Body of pancreas (tissue), 4 donors: ENCODE measurements around the gene OSBP2. TPM values are rescaled to one million over a fixed set of nuclear protein-coding genes. Genes with fewer than 3 reads are reported as not detected.

ENCODE experiments used
- ATAC-seq: fragments of 150-250 bp; one replicate; pipeline ENCODE4 v1.9.1; 2016
- DNase-seq, 4 donors: peaks; one replicate each; pipeline ENCODE4 v3.0.0-alpha.2; 2019
- H3K27ac ChIP-seq, 4 donors: fragments of 200-600 bp; sonication (generic); 1 replicate in 3 of 4; 2 replicates in 1 of 4; pipeline versions ENCODE4 v1.5.1 to v1.6.1; 2016 to 2019; ENCODE audit warnings: mild to moderate bottlenecking in 1 of 4, mixed read lengths in 1 of 4, moderate library complexity in 1 of 4
- H3K27me3 ChIP-seq, 2 donors: fragments of 200-600 bp; sonication (generic); one replicate each; pipeline ENCODE4 v1.6.0; 2016; ENCODE audit warnings: mild to moderate bottlenecking in 1 of 2
- H3K36me3 ChIP-seq, 2 donors: fragments of 200-600 bp; sonication (generic); replicated peaks in 1 of 2; 2 replicates each; pipeline ENCODE4 v1.5.1; 2016; ENCODE audit warnings: low read depth in 2 of 2; ENCODE audit not compliant: insufficient read depth in 1 of 2
- H3K4me1 ChIP-seq: fragments of 200-600 bp; sonication (generic); one replicate; pipeline ENCODE4 v1.6.0; 2016
- H3K4me3 ChIP-seq, 2 donors: fragments of 200-600 bp; sonication (generic); 1 replicate in 1 of 2; 2 replicates in 1 of 2; pipeline ENCODE4 v1.5.1; 2016 to 2019
- H3K9me3 ChIP-seq, 3 donors: fragments of 200-600 bp; sonication (generic); 1 replicate in 2 of 3; 2 replicates in 1 of 3; pipeline ENCODE4 v1.5.1; 2016
- POLR2A ChIP-seq, 3 donors: fragments of 450-650 bp; IDR thresholded peaks; one replicate each; pipeline ENCODE4 v1.6.1; 2016; ENCODE audit warnings: antibody characterized with exemption in 3 of 3, mild to moderate bottlenecking in 2 of 3
- WGBS, 2 donors: methylation state at CpG; one replicate each; pipeline ENCODE4 v1.1.5; 2017; 5-methylcytosine and 5-hydroxymethylcytosine counted together
- intact Hi-C: fragments of 100-400 bp; cut with DNase I; formaldehyde crosslinking; loops from one replicate; pipeline ENCODE4 v1.15.1; 2023
- total RNA-seq, 2 donors: library from RNA; depleted of rRNA; stranded (reverse); fragments of >200 nt; gene quantifications; one replicate each; pipeline ENCODE4 v1.1.0, GENCODE V29; 2016
- TF ChIP-seq, protein P1 (sequence below), 7 experiments: fragments of 450-650 bp in 4 of 7; fragments of 200-600 bp in 3 of 7; sonication (generic) in 3 of 7; IDR thresholded peaks; one replicate each; pipeline ENCODE4 v1.5.1; 2016 to 2019; ENCODE audit warnings: antibody characterized with exemption in 7 of 7

The OSBP2 gene
- total RNA-seq, 2 donors from 2014 or later: 2.3 to 3.0 TPM

DNA sequence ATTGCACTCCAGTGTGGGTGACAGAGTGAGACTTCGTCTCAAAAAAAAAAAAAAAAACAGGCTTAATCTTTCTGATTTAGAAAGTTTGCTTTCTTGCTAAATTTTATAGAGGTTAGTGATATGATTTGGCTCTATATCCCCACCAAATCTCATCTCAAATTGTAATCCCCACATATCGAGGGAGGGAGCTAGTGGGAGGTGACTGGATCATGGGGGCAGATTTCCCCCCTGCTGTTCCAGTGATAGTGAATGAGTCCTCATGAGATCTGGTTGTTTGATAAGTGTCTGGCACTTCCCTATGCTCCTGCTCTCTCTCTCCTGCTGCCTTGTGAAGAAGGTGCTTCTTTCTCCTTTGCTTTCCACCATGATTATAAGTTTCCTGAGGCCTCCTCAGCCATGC lies 90.9 kb downstream of the OSBP2 start:
- no peaks in the 10 kb centered on the region for H3K27me3 ChIP-seq
- ATAC-seq (no peak), DNase-seq (no peak)
- H3K36me3 ChIP-seq: no peaks in the 10 kb centered on the region
- H3K4me3 ChIP-seq: no peak overlapping the region
- H3K27ac ChIP-seq: no peak overlapping the region
- intact Hi-C loops: no loop called here
- WGBS, 2 donors: 83 to 97% methylated on average over 2 of the region's 2 CpGs
- no peaks in the 10 kb centered on the region for H3K9me3 ChIP-seq
- no peaks in the 10 kb centered on the region for H3K4me1 ChIP-seq
- TF ChIP-seq POLR2A (IDR thresholded peaks at IDR 0.05): no peak
- TF ChIP-seq, protein P1, sequence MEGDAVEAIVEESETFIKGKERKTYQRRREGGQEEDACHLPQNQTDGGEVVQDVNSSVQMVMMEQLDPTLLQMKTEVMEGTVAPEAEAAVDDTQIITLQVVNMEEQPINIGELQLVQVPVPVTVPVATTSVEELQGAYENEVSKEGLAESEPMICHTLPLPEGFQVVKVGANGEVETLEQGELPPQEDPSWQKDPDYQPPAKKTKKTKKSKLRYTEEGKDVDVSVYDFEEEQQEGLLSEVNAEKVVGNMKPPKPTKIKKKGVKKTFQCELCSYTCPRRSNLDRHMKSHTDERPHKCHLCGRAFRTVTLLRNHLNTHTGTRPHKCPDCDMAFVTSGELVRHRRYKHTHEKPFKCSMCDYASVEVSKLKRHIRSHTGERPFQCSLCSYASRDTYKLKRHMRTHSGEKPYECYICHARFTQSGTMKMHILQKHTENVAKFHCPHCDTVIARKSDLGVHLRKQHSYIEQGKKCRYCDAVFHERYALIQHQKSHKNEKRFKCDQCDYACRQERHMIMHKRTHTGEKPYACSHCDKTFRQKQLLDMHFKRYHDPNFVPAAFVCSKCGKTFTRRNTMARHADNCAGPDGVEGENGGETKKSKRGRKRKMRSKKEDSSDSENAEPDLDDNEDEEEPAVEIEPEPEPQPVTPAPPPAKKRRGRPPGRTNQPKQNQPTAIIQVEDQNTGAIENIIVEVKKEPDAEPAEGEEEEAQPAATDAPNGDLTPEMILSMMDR (IDR thresholded peaks at IDR 0.05): no peak

DNA sequence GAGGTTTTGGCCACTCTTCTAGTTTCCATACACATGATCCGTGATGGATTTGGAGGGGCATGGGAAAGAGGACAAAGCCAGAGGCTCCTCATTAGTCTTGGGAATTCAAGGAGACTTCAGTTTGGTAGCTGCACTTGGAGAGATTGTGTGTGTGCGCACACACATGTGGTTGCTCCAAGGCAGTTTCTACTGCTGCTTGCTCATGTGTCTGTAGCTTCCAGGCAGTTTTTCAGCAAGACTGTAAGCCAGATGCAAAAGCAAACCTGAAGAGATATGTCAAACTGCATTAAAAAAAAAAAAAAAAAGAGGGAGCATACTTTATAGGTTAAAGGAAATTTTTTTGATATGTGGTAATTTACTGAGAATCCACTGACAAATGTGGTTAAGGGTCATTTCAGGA lies 95.7 kb downstream of the OSBP2 start:
- WGBS, 2 donors: 84 to 86% methylated on average over 2 of the region's 2 CpGs

GRCh38 chr22:30792456-30792855 lies 97.8 kb downstream of the OSBP2 start:
- Histone ChIP-seq H3K36me3 (no peaks in the 10 kb centered on the region), H3K4me3 (no peak overlapping the region), H3K27ac (no peak overlapping the region), H3K27me3 (no peaks in the 10 kb centered on the region), H3K9me3 (no peaks in the 10 kb centered on the region), H3K4me1 (no peaks in the 10 kb centered on the region)
- WGBS, 2 donors: 79 to 90% methylated on average over 4 of the region's 4 CpGs
- no peak for TF ChIP-seq POLR2A (IDR thresholded peaks at IDR 0.05)
- TF ChIP-seq, protein P1 (IDR thresholded peaks at IDR 0.05): no peak
- DNase-seq: no peak
- ATAC-seq: no peak
- intact Hi-C loops: no loop called here

More for the DNA sequence above, 95.7 kb downstream of the OSBP2 start:
- no peaks in the 10 kb centered on the region for H3K4me1 ChIP-seq
- DNase-seq (no peak), ATAC-seq (no peak)
- H3K36me3 ChIP-seq: no peaks in the 10 kb centered on the region
- H3K27me3 ChIP-seq: no peaks in the 10 kb centered on the region
- no peak overlapping the region for H3K27ac ChIP-seq
- TF ChIP-seq, protein P1 (IDR thresholded peaks at IDR 0.05): no peak
- no peak for TF ChIP-seq POLR2A (IDR thresholded peaks at IDR 0.05)
- no peaks in the 10 kb centered on the region for H3K9me3 ChIP-seq
- no peak overlapping the region for H3K4me3 ChIP-seq
- intact Hi-C loops: no loop called here

GRCh38 chr22:30795118-30795517 lies 100.4 kb downstream of the OSBP2 start:
- no peak for TF ChIP-seq POLR2A (IDR thresholded peaks at IDR 0.05)
- TF ChIP-seq, protein P1 (IDR thresholded peaks at IDR 0.05): no peak
- H3K27ac ChIP-seq: no peak overlapping the region
- 87 to 95% methylated on average over 2 of the region's 2 CpGs for WGBS, 2 donors
- H3K27me3 ChIP-seq: no peaks in the 10 kb centered on the region
- no peak overlapping the region for H3K4me3 ChIP-seq
- DNase-seq (no peak), ATAC-seq (no peak)
- H3K36me3 ChIP-seq: no peaks in the 10 kb centered on the region
- no peaks in the 10 kb centered on the region for H3K9me3 ChIP-seq
- intact Hi-C loops: no loop called here
- no peaks in the 10 kb centered on the region for H3K4me1 ChIP-seq

DNA sequence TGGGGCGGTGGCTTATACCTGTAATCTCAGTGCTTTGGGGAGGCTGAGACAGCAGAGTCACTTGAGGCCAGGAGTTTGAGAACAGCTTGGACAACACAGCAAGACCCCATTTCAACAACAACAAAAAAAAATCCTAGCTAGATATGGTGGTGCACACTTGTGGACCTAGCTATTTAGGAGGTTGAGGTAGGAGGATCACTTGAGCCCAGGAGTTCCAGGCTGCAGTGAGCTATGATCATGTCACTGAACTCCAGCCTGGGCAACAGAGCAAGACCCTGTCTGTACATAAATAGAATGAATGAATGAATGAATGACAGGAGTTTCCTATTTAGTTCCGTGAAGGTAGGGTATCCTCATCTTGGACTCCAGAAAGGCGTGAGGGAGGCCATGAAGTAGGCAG lies 107.0 kb downstream of the OSBP2 start:
- Histone ChIP-seq H3K36me3 (no peaks in the 10 kb centered on the region), H3K27me3 (no peaks in the 10 kb centered on the region), H3K9me3 (no peaks in the 10 kb centered on the region), H3K27ac (no peak overlapping the region), H3K4me3 (no peak overlapping the region), H3K4me1 (peaks cover 11% of the 10 kb centered on the region)
- intact Hi-C loops: no loop called here
- no peak for TF ChIP-seq POLR2A (IDR thresholded peaks at IDR 0.05)
- TF ChIP-seq, protein P1 (IDR thresholded peaks at IDR 0.05): no peak
- 56 to 58% methylated on average over 3 of the region's 3 CpGs for WGBS, 2 donors
- DNase-seq (no peak), ATAC-seq (no peak)
